NCI-H2196 (cell line): Measurements from ENCODE around the gene UQCC5.

Experiments used
- DNase-seq: peaks from one replicate; lab custom pipeline; 2025; ENCODE audit not compliant: unreplicated experiment; lab: John Stamatoyannopoulos, UW

UQCC5 gene

DNA sequence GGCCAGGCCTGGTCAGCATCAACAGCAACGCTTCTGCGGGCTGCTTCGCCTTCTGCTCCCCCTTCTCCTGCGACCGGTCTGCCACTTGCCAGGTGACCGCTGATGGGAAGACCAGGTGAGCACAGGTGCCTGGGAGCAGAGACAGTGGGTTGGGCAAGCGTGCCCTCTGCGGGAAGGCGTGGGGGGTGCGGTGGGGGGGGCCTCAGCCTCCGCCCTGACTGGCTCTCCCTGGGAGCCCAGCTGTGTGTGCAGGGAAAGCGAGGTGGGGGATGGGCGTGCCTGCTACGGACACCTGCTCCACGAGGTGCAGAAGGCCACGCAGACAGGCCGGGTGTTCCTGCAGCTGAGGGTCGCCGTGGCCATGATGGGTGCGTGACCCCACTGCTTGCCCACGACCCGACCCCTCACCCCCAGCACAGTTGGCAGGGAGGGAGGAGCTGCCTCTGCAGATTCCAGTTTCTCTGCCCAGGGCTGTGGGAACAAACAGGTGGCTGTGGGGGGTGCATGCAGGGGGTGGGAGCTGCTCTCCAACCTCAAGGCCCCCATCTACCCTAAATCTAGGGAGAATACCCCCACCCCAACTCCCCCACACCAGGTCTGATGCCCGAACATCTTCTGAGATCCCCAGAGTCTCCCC lies 32.5 kb upstream of the UQCC5 start:
- no peak for DNase-seq

DNA sequence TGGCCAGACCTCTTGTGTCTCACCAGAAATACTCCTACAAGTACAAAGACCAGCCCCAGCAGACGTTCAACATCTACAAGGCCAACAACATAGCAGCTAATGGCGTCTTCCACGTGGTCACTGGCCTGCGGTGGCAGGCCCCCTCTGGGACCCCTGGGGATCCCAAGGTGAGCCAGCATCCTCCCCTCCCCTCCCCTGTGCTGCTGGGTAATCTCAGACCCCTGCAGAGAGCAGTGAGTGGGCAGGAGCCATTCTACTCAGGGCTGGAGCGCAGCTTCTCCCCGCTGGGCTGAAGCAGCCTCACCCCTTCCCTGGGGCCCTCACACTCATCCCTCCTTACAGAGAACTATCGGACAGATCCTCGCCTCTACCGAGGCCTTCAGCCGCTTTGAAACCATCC lies 31.4 kb upstream of the UQCC5 start:
- DNase-seq = no peak

DNA sequence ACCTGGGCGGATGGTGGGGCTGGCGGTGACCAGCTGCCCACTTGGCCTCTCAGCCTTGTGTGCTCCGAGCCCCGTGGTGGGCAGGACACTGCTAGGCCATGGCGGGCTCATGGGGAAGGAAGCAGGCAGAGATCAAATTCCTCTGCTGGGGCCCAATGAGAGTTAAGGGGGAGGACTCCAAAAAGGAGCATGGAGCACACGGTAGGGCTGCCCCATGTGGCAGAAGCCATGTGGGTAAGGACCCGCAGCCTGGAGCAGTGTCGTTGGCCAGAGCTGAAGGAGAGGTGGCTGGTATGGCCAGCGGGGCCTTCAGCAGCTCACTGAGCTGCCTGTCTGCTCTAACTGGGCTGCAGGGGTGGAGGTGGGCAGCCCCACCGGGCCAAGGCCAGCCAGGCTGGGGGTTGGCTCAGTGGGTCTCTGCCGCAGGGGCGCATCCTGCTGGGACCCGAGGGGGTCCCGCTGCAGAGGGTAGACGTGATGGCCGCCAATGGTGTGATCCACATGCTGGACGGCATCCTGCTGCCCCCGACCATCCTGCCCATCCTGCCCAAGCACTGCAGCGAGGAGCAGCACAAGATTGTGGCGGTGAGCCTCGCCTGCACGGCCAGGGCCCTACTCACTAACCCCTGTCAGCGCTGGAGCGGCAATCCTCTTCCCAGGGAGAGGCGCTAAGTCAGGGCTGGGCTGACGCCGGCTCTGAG lies 30.0 kb upstream of the UQCC5 start:
- no peak for DNase-seq

- DNase-seq = no peak
Observed at GRCh38 chr3:52507359-52507758, 29.0 kb upstream of the UQCC5 start.

GRCh38 chr3:52509753-52510328 lies 26.6 kb upstream of the UQCC5 start:
- no peak for DNase-seq

DNA sequence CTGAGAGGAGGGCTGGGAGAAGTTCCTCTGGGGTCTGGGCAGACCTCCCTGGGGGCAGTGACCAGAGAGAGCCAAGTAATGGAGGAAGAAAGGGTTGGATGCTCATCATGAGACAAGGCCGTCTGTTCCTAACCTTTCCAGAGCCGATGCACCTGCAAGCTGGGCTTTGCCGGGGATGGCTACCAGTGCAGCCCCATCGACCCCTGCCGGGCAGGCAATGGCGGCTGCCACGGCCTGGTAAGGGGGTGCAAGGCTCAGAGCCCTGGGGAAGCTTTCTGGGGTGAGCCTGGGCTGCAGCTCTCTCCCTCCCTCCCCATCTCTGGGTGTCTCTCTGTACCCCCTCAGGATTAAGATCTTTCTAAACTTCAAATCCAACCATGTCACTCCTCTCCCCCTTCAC lies 24.9 kb upstream of the UQCC5 start:
- no peak for DNase-seq

DNA sequence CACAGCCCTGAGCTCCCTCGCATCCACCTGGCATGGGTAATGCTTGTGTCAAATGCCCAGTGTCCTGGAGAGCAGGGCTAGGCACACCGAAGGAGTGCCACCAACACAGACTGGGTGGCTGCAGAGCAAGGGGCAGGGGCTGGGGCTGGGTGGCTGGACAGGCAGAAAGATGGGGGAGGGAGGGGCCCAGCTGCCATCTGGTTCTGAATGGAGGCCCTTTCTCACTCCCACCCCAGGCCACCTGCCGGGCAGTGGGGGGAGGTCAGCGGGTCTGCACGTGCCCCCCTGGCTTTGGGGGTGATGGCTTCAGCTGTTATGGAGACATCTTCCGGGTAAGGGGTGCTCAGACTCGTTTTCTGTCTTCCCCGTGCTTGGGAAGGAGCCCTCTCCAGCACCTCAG lies 24.3 kb upstream of the UQCC5 start:
- DNase-seq = no peak

DNA sequence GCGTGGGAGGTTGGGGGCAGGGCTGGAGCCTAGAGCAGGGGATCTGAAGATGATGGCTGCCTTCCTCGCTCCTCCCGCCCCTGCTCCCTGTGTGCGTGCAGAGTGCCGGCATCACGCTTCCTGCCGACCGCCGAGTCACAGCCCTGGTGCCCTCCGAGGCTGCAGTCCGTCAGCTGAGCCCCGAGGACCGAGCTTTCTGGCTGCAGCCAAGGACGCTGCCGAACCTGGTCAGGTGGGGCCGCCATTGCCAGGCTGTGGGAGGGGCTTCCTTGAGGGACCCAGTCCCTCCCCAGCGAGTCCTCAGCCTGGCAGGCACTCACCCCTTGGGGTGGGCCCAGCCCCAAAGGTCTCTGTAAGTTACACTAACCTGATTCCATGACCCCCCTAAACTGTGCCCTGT lies 23.7 kb upstream of the UQCC5 start:
- no peak for DNase-seq

GRCh38 chr3:52513281-52513680 lies 23.1 kb upstream of the UQCC5 start:
- DNase-seq = no peak

GRCh38 chr3:52514576-52514975 lies 21.8 kb upstream of the UQCC5 start:
- DNase-seq = no peak

DNA sequence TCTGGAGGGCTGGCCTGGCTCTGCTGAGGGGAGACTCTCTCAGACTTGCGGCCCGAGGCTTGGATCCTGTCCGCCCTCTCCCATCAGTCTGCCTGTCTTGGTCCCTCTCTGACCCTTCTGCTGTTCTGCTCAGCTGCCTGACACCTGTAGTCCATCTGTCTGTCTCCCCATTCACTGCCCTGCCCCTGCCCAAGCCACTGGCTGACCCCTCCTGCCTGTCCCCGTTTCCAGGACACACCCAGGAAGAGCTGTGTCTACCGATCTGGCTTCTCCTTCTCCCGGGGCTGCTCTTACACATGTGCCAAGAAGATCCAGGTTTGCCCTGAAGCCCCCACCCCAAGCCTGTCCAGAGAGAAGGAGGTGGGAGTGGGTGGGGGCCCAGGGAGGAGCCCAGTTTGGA lies 21.2 kb upstream of the UQCC5 start:
- no peak for DNase-seq

DNA sequence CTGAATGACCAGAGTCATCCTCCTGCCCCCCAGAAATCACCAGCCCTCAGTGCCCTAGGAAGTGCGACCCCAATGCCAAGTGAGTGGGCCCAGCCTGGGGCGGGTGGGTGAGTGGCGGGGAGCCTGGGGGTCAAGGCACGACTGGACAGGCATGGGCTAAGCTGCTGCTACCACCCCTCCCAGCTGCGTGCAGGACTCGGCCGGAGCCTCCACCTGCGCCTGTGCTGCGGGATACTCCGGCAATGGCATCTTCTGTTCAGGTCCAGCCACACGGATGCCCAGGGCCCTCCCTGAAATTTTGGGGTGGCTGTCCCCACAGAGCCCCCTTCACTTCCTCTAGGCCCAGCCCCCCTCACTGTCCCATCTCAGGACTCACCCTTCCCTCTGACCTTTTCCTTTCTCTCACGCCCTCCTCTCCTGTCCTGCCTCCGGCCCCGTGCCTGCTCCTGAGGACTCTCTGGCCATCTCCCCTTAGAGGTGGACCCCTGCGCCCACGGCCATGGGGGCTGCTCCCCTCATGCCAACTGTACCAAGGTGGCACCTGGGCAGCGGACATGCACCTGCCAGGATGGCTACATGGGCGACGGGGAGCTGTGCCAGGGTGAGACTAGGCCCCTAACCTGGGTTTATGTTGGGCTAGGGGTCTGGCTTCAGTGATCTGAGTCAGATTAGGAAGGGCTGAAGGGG lies 19.8 kb upstream of the UQCC5 start:
- DNase-seq = no peak

DNA sequence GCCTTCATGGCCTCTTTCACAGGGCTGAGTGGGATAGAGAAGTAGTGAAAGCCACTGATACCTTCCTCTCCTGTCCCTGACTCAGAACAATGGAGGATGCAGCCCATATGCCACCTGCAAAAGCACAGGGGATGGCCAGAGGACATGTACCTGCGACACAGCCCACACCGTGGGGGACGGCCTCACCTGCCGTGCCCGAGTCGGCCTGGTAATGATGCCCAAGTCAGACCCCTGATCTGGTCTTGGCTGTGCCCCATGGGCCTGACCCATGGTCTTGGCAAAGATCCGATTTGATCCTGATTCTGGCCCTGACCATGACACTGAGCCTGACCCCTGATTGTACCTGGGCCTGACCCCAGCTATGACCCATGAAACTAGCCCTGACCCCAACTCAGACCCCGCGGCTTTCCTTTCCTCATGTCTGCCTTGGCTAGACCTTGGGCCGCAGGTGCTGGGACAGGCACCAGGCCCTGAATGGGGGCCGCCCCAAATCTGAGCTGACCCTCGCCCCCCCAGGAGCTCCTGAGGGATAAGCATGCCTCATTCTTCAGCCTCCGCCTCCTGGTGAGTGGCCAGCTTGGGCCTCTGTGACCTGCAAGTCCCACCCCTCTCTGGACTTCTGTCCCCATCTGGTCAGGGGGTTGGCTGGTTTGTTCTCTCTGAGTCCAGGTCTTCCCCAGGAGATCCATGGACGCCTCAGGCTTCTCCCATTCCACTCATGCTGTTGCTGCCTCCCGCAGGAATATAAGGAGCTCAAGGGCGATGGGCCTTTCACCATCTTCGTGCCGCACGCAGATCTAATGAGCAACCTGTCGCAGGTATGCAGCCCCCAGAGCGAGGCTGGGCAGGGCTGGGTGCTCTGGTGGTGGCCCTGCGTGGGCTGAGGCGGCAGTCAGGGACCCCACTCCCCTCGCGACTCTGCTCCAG lies 18.3 kb upstream of the UQCC5 start:
- no peak for DNase-seq

- no peak for DNase-seq
Observed at GRCh38 chr3:52518723-52519444, 17.5 kb upstream of the UQCC5 start.

DNA sequence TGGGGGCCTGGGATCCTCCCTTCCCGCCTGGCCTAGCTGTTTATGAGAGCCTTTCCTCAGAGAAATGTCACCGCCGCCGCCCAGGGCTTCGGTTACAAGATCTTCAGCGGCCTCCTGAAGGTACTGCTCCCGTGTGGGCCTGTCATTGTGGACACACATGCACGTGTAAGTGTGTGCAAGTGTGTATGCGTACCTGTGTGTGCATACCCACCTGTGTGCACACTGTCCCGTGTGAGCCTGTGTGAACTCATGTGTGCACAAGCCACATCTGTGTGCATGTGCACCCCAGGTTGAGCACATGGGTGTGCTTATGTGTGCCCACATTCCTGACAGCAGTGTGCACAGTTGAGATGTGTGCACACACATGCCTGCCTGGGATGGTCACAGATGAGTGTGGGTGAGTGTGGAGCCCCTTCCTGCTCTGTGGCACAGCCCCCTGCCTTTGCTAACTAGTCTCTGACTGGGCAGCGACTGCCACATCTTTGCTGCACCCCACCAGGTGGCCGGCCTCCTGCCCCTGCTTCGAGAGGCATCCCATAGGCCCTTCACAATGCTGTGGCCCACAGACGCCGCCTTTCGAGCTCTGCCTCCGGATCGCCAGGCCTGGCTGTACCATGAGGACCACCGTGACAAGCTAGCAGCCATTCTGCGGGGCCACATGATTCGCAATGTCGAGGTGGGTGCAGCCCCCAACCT lies 16.8 kb upstream of the UQCC5 start:
- no peak for DNase-seq

- no peak for DNase-seq
Observed at GRCh38 chr3:52520141-52520667, 16.2 kb upstream of the UQCC5 start.

GRCh38 chr3:52520716-52521487 lies 15.5 kb upstream of the UQCC5 start:
- no peak for DNase-seq

- no peak for DNase-seq
Observed at GRCh38 chr3:52521488-52521824, 14.9 kb upstream of the UQCC5 start.
